ENCODE data around the gene TNFRSF1A.

TNFRSF1A gene

DNA sequence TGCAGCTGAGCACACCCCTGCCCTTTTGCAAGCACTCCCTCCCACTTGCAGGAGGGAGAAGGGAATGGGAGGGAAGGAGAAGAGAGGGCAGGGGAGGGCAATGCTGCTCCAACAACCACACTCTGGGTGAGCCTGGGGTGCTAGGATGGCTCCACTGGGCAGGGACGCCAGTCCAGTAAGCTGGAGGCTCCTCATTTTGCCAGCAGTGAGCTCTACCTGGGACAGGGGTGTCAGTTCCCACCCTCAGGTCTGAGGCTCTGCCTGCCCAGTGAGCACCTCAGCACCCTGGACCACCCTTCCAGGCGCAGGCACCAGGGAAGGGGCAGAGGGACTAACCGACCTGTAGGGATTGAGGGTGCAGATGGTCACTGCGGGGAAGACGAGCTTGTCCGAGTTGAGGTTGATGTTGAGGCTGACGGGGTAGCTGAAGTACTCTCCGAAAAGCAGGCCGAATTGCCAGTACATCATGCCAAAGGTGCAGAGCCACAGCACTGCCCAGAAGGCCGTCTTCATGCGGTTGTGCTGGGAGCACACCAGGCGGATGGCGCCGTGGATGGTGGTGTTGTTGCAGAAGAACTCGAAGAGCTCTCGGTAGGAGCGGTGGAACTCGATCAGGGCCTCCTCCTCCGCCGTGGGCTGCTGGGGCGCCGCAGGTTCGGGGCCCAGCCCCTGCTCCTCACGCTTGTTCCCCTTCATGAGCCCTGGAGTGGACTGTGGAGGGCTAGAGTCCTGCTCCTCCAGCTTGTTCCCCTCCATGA, 32.3 kb upstream of the TNFRSF1A start:
- no peak for DNase-seq

- DNase-seq = no peak
Observed at GRCh38 chr12:6373022-6373787, 31.3 kb upstream of the TNFRSF1A start.

DNA sequence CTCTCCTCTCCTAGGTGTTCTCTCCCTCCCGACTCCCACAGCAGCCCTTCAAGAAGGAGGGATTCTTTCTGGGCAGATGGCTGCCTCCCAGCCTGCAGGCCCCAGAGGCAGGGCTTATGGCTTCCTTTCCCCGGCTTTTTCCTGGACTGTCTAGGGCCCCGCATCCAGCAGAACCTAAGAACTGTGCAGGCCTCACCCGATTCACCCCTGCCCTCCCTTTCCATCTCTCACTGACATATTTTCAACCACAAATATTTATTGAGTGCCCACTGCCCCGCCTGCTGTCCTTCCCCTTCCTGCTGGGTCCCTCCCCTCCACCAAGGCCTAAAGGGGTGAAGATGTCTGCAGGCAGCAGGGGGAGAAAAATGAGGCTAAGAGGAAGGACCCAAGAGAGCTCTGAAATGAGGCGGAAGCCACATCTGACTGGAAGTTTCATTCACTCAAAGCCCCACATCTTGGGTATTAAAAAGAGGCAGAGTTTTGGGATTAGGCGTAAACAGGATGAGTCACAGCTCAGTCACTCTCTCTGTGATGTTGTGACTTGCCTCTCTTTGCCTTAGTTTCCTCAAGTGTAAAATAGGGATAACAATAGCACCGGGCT, 30.6 kb upstream of the TNFRSF1A start:
- peak in 1 of 2 experiments; percentile 44 for DNase-seq

DNA sequence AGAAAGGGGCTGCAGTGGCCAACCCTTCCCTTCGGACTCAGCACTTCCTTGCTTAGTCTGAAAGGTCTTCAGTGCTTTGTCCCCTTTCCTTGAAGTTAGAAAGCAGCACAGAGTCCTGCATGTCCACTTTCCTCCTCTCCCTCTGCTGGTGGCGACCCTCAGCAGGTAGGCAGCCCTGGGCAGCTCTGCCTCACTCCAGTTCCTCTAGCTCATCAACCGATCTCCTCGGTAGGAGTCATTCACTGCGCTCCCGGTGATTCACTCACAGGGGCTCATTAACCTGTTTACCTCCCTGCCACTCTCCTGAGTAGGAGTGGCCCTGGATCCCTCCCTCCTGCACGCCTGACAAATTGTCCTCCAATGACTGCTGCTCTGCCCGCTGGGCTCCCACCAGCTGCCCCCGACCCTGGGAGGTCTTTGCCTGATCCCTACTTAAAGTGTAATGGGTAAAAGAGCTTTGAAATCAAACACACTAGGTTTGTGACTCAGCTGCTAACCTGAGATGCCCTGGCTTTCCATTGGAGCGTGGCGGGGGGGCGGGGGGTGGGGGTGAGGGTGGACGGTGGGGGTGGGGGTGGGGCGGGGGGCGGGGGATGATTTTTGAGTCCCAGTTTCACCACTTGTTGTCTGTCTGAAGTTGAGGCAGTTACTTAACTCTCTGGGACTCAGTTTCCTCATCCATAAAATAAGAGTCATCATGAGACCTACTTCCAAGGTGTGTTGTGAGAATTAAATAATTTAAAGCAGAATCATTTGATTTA, 29.3 kb upstream of the TNFRSF1A start:
- no peak for DNase-seq

- DNase-seq = no peak
Observed at GRCh38 chr12:6370576-6370935, 28.7 kb upstream of the TNFRSF1A start.

- DNase-seq = no peak
Observed at GRCh38 chr12:6369916-6370575, 28.2 kb upstream of the TNFRSF1A start.

GRCh38 chr12:6368906-6369525, 27.1 kb upstream of the TNFRSF1A start:
- no peak for DNase-seq

DNA sequence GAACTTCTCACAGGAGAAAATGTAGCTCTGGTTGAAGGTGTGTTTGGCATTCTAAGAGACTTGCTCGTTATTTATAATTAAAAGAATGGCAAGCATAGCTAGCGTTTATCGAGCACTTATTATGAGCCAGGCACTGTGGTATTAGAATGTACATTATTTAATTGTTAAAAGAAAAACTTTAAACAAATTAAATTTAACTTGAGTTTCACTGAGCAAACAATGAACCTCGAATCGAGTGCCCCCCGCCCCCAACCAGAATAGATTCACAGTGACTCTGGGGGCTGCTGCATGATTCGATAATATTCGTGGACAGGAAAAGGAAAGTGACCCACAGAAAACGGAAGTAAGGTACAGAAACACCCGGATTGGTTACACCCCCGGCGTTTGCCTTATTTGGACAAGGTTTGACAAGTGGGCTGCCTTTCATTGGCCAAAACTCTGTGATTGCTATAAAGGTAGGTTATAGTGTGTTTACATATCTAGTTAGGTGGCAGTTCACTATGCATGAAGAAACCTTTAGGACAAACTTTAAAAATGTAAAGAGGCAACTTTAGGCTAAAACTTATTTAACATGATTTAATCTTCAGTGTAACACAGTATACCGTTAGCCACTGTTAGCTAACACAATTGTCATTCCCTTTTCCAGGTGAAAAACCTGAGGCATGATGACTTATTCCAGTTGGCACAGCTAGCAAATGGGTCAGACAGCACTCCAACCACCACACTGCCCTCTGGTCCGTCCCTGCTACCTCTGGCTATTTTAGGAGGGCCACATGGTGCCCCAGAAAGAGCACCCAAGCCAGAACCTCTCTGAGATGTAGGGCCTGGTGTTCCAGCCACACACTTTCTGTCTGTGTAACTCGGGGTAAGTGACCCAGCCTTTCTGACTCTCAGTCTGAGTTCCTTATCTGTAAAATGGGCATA, 26.4 kb upstream of the TNFRSF1A start:
- DNase-seq = no peak

DNA sequence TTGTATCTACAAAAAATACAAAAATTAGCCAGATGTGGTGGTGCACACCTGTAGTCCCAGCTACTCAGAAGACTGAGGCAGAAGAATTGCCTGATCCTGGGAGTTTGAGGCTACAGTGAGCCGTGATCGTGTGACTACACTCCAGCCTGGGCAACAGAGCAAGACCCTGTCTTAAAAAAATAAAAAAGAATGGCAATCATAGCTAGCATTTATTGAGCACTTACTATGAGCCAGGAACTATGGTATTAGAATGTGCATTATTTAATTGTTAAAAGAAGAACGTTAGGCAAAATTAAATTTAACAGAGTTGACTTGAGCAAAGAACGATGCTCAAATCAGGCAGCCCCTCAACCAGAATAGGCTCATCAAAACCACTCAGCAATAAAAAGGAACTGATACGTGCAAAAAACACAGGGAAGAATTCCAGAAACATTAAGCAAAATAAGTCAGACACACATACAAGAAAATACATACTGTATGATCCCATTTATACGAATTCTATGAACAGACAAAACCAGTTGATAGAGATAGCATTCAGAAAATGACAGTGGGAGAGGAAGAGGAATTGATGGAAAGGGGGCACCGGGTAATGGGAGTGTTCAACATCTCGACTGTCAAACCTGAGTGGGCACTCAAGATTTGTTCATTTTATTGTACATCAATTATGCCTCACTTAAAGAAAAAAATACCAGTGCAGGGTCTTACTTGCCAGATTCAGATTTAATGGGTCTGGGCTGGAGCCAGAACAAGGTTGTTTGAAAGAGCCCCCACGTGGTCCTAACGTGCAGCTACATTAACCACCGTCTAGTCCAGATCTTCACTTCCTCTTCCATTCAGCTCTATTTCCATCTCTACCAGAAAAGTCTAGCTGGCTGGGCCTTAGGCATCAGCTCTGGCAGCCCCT, 25.4 kb upstream of the TNFRSF1A start:
- no peak for DNase-seq

DNA sequence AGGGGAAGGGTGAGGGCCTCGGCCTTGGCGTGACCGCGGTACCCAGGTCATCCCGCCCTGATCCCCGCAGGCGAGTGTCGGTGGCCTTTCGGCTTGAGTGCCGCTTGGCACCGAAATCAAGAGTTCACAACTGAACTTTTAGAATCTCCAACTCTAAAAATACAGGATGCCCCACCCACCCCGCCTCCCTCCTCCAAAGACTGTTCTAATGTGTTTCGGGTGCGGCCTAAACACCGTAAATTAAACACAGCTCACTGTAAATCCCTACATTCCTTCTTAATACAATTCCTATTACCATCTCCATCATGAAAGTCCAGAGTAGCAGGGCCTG, 22.1 kb upstream of the TNFRSF1A start:
- peak; percentile 60 to 62 for DNase-seq

DNA sequence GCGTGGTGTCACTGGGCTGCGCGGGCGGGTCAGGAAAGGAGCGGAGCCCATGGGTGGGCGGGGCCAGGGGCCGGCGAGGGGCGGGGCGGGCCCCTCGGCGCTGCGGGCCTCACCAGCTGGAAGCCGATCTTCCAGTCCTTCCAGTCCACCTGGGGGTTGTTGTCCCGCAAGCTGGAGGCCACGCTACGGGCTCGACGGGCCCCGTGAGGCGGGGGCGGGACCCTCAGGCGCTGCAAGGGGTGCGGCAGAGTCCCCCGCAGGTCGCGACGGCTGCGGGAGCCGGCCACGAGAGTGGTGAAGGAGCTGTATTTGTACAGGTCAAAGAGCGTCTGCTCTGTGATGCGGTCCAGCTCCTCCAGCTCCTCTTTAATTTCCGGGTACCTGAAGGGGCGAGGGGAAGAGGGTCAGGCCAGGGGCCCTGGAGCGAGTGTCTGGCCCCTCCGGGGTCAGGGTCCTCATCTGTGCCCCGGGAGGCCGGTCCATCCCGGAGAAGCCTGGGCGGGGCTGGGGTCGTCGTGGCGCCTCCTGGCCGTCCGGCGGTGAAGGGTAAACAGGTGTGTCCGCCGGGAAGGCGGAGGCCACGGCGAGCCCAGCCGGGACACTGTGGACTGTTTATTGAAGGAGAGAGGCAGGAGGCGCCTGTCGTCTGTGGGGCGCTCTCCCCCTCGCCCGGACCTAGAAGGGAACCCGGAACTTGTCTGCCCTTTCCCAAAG, 21.6 kb upstream of the TNFRSF1A start:
- peak; percentile 80 for DNase-seq

- no peak for DNase-seq
Observed at GRCh38 chr12:6363010-6363329, 21.1 kb upstream of the TNFRSF1A start.

- DNase-seq = no peak
Observed at GRCh38 chr12:6362403-6362802, 20.5 kb upstream of the TNFRSF1A start.

DNA sequence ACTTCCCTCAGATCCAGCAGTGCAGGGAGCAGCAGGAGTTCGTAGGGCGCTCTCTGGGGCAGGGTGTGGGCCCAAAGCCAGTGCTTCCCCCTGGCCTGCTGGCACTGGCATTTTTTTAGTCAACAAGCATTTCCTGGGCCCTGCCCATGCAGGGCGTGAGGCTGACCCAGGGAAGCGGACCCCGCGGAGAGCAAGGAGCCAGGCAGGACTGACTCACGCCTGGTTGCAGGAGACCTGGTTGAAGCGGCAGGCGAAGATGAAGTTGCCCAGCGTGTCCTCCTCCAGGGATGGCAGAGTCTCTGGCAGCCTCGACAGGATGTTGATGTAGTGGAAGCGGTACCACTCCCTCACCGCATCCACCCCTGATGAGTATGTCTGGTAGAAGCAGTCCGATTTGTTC, 20.0 kb upstream of the TNFRSF1A start:
- no peak for DNase-seq

DNA sequence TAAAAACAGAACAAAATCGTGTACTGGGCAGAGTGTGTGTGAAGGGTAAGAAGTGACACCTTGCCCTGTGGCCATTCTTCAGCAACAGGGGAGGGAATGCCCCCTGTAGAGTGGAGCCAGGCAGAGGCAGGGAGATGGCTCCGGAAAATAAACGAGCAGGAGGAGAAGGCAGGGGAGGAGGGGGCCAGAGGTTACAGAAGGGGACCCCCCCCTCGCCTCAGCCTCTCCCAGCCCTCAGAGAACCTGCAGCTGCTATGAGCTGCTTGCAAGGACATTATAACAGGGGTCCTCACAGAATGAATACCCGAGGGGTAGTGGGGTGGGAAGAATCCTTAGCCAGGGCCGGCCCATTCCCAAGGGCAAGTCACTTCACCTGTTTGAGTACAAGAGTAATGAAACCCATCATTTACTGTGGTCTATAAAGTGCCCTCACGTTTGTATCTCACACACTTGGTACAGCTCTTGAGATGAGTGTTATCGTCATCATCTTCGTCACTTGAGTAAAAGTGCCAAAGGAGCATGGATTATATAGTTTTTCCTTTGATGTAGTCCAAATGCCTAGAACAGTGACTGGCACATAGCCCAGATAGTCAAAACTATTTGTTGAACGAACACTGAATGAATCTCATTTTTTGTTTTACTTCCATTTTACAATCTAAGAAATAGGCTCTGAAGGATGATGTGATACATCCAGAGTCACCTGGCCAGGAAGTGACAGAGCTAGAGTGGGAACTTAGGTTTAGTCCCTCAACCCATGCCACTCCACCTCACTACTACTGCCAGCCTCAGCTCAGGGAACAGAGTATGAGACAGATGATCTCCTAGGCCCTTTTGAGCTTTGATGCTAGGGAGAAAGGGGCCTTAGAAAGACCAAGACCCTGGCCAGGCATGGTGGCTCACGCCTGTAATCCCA, 19.0 kb upstream of the TNFRSF1A start:
- DNase-seq = no peak

DNA sequence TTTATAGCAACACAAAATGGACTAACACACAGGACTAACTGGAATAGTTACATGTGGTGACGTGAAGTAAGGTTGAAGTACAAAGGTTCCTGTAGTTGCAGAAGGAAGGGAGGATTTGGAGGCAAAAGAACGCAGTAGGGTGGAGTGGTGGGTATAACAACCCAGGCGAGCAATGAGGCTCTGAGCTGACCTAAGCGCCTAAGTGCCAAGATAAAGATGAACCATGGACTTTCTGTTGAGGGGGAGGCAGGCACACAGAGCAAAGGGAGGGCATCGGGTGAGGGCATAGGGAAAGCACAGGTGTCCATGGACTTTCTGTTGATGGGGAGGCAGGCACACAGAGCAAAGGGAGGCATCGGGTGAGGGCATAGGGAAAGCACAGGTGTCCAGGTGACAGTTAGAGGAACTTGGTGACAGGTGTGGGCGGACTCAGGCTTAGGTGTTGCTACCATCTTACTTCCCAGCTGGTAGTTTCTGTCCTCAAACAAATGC, 18.2 kb upstream of the TNFRSF1A start:
- DNase-seq = no peak

GRCh38 chr12:6358881-6359280, 17.0 kb upstream of the TNFRSF1A start:
- DNase-seq = no peak

GRCh38 chr12:6356374-6356820, 14.5 kb upstream of the TNFRSF1A start:
- no peak for DNase-seq
